HepG2 (cell line): ENCODE data around the gene HPCAL1. TPM values are rescaled to one million over a fixed set of nuclear protein-coding genes. Genes with fewer than 3 reads are reported as not detected.

Experiments
- EED ChIP-seq: sonication (generic); formaldehyde crosslinking; IDR thresholded peaks from 2 replicates; pipeline ENCODE4 v1.5.0; 2020; ENCODE audit warnings: mild to moderate bottlenecking, missing genetic modification reagents
- HDAC2 ChIP-seq: sonication (generic); formaldehyde crosslinking; IDR thresholded peaks from 2 replicates; pipeline ENCODE4 v1.4.0; 2020; ENCODE audit warnings: missing genetic modification reagents
- IRF9 ChIP-seq: sonication (generic); formaldehyde crosslinking; IDR thresholded peaks from 2 replicates; pipeline ENCODE4 v1.8.0; 2022; ENCODE audit warnings: missing genetic modification reagents, mild to moderate bottlenecking, borderline replicate concordance
- MAFG ChIP-seq: sonication (generic); formaldehyde crosslinking; IDR thresholded peaks from 2 replicates; pipeline ENCODE4 v1.5.1; 2020; ENCODE audit warnings: mild to moderate bottlenecking, missing genetic modification reagents
- TCF7 ChIP-seq: sonication (generic); IDR thresholded peaks from 2 replicates; pipeline ENCODE4 v1.6.1; 2016; ENCODE audit warnings: antibody characterized with exemption, low read depth
- ZNF251 ChIP-seq: sonication (generic); formaldehyde crosslinking; IDR thresholded peaks from 2 replicates; pipeline ENCODE4 v1.9.0; 2021; ENCODE audit warnings: mild to moderate bottlenecking, missing genetic modification reagents
- ZNF30 ChIP-seq: sonication (generic); formaldehyde crosslinking; IDR thresholded peaks from 2 replicates; pipeline ENCODE4 v1.5.0; 2020; ENCODE audit warnings: mild to moderate bottlenecking, missing genetic modification reagents
- ZNF615 ChIP-seq: sonication (generic); formaldehyde crosslinking; IDR thresholded peaks from 2 replicates; pipeline ENCODE4 v1.5.0; 2020; ENCODE audit warnings: mild to moderate bottlenecking, missing genetic modification reagents, borderline replicate concordance
- polyA plus RNA-seq, 8 experiments: library from polyadenylated mRNA; depleted of rRNA in 3 of 8; stranded (reverse) in 7 of 8; unstranded in 1 of 8; fragments of >200 nt; fragmentation: Illumina TruSeq in 4 of 8; extraction: Trizol in 4 of 8; gene quantifications; 2 replicates each; pipeline versions ENCODE4 v1.2.1 to v1.2.3, GENCODE V29; 2011 to 2016; ENCODE audit warnings: low read depth in 4 of 8, missing spikeins in 1 of 8, mixed read lengths in 1 of 8; ENCODE audit not compliant: insufficient read depth in 1 of 8
- total RNA-seq, 5 experiments: library from RNA; depleted of rRNA; stranded (reverse); fragments of >200 nt; fragmentation: Illumina TruSeq; extraction: Trizol; gene quantifications; 2 replicates each; pipeline ENCODE4 v1.2.3, GENCODE V29; 2016; ENCODE audit warnings: low read depth in 1 of 5
- TF ChIP-seq, protein P1 (sequence below): sonication (generic); formaldehyde crosslinking; IDR thresholded peaks from 2 replicates; pipeline ENCODE4 v1.4.0; 2020; ENCODE audit warnings: mild to moderate bottlenecking, missing genetic modification reagents
- TF ChIP-seq, protein P2 (sequence below): sonication (generic); formaldehyde crosslinking; IDR thresholded peaks from 2 replicates; pipeline ENCODE4 v1.8.0; 2022; ENCODE audit warnings: mild to moderate bottlenecking, missing genetic modification reagents
- TF ChIP-seq, protein P3 (sequence below): sonication (generic); formaldehyde crosslinking; IDR thresholded peaks from 2 replicates; pipeline ENCODE4 v1.8.0; 2022; ENCODE audit warnings: low read depth, missing genetic modification reagents
- TF ChIP-seq, protein P4 (sequence below): IDR thresholded peaks from 2 replicates; pipeline ENCODE4 v1.6.1; 2012; ENCODE audit warnings: low read depth, low read length, improper control_type of control experiment
- TF ChIP-seq, protein P5 (sequence below): IDR thresholded peaks from 2 replicates; pipeline ENCODE4 v1.6.1; 2018; ENCODE audit warnings: missing genetic modification reagents, mild to moderate bottlenecking, missing compliant biosample characterization

The HPCAL1 gene
- total and polyA plus RNA-seq, 2 of the 13 experiments (the other 11 are each of a cell fraction or from before 2014, with no cell fraction given) = 29.5 to 29.9 TPM

- TF ChIP-seq, protein P1, sequence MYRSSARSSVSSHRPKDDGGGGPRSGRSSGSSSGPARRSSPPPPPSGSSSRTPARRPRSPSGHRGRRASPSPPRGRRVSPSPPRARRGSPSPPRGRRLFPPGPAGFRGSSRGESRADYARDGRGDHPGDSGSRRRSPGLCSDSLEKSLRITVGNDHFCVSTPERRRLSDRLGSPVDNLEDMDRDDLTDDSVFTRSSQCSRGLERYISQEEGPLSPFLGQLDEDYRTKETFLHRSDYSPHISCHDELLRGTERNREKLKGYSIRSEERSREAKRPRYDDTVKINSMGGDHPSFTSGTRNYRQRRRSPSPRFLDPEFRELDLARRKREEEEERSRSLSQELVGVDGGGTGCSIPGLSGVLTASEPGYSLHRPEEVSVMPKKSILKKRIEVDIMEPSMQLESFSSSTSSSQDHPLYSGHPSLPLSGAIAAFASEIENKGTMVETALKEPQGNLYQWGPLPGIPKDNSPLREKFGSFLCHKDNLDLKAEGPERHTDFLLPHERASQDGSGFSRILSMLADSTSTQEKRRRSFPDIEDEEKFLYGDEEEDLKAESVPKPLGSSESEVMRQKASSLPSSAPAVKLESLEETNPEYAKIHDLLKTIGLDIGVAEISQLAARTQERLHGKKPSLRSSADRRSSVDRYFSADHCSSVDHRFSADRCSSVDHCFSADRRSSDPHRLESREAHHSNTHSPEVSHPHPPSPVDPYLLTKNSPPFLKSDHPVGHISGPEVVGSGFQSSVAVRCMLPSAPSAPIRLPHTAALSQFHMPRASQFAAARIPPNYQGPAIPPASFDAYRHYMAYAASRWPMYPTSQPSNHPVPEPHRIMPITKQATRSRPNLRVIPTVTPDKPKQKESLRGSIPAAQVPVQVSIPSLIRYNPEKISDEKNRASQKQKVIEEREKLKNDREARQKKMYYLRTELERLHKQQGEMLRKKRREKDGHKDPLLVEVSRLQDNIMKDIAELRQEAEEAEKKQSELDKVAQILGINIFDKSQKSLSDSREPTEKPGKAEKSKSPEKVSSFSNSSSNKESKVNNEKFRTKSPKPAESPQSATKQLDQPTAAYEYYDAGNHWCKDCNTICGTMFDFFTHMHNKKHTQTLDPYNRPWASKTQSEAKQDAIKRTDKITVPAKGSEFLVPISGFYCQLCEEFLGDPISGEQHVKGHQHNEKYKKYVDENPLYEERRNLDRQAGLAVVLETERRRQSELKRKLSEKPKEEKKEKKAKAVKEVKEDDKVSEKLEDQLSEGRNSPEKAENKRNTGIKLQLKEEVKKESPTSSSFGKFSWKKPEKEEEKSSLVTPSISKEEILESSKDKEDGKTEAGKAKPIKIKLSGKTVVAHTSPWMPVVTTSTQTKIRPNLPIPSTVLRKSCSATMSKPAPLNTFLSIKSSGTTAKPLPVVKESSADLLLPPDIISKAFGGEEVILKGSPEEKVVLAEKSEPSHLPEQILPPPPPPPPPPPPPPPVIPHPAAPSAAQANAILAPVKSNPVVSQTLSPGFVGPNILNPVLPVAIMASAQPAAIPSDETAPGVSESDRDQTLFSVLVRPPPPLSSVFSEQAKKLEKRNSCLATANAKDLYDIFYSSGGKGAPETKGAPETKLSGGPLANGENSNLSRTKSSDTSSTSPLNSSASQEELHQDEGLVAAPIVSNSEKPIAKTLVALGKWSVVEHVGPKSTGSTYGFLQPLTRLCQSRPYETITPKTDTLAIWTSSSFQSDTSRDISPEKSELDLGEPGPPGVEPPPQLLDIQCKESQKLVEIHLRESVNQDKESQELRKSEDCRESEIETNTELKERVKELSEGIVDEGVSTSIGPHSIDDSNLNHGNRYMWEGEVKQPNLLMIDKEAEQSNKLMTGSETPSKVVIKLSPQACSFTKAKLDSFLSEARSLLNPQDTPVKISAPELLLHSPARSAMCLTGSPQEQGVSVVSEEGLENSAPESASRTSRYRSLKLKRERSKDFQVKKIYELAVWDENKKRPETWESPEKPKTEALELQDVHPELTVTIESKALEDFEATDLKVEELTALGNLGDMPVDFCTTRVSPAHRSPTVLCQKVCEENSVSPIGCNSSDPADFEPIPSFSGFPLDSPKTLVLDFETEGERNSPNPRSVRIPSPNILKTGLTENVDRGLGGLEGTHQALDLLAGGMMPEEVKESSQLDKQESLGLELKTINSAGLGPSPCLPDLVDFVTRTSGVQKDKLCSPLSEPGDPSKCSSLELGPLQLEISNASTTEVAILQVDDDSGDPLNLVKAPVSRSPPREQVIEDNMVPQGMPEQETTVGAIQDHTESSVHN (CRISPR knock-in tag) = 0 out of 2 replicates have a peak, but pooled peaks have one; percentile 62
- TF ChIP-seq IRF9 = peak; percentile 43; the same call in 1 of the 2 replicates
- 0 out of 2 replicates have a peak, but pooled peaks have one; percentile 55 for TF ChIP-seq ZNF615 (CRISPR knock-in tag)
- TF ChIP-seq, protein P2, sequence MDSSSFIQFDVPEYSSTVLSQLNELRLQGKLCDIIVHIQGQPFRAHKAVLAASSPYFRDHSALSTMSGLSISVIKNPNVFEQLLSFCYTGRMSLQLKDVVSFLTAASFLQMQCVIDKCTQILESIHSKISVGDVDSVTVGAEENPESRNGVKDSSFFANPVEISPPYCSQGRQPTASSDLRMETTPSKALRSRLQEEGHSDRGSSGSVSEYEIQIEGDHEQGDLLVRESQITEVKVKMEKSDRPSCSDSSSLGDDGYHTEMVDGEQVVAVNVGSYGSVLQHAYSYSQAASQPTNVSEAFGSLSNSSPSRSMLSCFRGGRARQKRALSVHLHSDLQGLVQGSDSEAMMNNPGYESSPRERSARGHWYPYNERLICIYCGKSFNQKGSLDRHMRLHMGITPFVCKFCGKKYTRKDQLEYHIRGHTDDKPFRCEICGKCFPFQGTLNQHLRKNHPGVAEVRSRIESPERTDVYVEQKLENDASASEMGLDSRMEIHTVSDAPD = peak; percentile 82; the same call in 1 of the 2 replicates
- TF ChIP-seq, protein P3, sequence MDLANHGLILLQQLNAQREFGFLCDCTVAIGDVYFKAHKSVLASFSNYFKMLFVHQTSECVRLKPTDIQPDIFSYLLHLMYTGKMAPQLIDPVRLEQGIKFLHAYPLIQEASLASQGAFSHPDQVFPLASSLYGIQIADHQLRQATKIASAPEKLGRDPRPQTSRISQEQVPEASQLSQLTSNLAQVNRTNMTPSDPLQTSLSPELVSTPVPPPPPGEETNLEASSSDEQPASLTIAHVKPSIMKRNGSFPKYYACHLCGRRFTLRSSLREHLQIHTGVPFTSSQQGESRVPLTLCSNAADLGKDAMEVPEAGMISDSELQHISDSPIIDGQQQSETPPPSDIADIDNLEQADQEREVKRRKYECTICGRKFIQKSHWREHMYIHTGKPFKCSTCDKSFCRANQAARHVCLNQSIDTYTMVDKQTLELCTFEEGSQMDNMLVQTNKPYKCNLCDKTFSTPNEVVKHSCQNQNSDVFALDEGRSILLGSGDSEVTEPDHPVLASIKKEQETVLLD = no peak
- TF ChIP-seq TCF7 = no peak
- TF ChIP-seq, protein P4, sequence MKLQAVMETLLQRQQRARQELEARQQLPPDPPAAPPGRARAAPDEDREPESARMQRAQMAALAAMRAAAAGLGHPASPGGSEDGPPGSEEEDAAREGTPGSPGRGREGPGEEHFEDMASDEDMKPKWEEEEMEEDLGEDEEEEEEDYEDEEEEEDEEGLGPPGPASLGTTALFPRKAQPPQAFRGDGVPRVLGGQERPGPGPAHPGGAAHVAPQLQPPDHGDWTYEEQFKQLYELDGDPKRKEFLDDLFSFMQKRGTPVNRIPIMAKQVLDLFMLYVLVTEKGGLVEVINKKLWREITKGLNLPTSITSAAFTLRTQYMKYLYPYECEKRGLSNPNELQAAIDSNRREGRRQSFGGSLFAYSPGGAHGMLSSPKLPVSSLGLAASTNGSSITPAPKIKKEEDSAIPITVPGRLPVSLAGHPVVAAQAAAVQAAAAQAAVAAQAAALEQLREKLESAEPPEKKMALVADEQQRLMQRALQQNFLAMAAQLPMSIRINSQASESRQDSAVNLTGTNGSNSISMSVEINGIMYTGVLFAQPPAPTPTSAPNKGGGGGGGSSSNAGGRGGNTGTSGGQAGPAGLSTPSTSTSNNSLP = no peak
- peak; percentile 68; the same call in 1 of the 2 replicates for TF ChIP-seq HDAC2 (CRISPR knock-in tag)
- no peak for TF ChIP-seq ZNF251 (CRISPR knock-in tag)
- no peak for TF ChIP-seq ZNF30 (CRISPR knock-in tag)
- peak; percentile 90; the same call in 1 of the 2 replicates for TF ChIP-seq EED
- TF ChIP-seq, protein P5, sequence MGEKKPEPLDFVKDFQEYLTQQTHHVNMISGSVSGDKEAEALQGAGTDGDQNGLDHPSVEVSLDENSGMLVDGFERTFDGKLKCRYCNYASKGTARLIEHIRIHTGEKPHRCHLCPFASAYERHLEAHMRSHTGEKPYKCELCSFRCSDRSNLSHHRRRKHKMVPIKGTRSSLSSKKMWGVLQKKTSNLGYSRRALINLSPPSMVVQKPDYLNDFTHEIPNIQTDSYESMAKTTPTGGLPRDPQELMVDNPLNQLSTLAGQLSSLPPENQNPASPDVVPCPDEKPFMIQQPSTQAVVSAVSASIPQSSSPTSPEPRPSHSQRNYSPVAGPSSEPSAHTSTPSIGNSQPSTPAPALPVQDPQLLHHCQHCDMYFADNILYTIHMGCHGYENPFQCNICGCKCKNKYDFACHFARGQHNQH (CRISPR knock-in tag) = peak; percentile 51; the same call in 1 of the 2 replicates
- TF ChIP-seq MAFG (CRISPR knock-in tag) = peak; percentile 96
These were observed 17.0 kb upstream of the HPCAL1 start (continued) for GRCh38 chr2:10285556-10286198.
